Activated CD8-positive, alpha-beta T cell treated with anti-CD3 and anti-CD28 coated beads for 36 hours (primary cell): ENCODE results near the gene NLGN1. TPM values are rescaled to one million over a fixed set of nuclear protein-coding genes. Genes with fewer than 3 reads are reported as not detected.

ENCODE experiments used
- ATAC-seq: fragments of 200-7000 bp; cut with Tn5 transposase; one replicate; pipeline ENCODE4 v1.10.0; 2021; ENCODE audit warnings: mild to moderate bottlenecking, moderate library complexity
- CTCF ChIA-PET: fragments of 350-600 bp; sonication (Branson Sonifier 250); formaldehyde crosslinking; loops from one replicate; lab custom pipeline; 2021; ENCODE audit warnings: antibody characterized with exemption; lab: Charles Lee
- POLR2A ChIA-PET: fragments of 350-600 bp; sonication (Branson Sonifier 250); formaldehyde crosslinking; loops from one replicate; lab custom pipeline; 2021; ENCODE audit warnings: antibody characterized with exemption; lab: Charles Lee
- DNase-seq: peaks from one replicate; pipeline ENCODE4 v3.0.0-alpha.2; 2020
- H3K27ac Mint-ChIP-seq: one replicate; pipeline ENCODE4 v1.8.0; 2021; ENCODE audit warnings: mild to moderate bottlenecking, mixed read lengths
- H3K27me3 Mint-ChIP-seq: one replicate; pipeline ENCODE4 v1.8.0; 2021; ENCODE audit warnings: mixed read lengths
- H3K36me3 Mint-ChIP-seq: one replicate; pipeline ENCODE4 v1.8.0; 2021; ENCODE audit warnings: low read depth, mixed read lengths
- H3K4me1 Mint-ChIP-seq: one replicate; pipeline ENCODE4 v1.8.0; 2021; ENCODE audit warnings: low read depth, mixed read lengths
- H3K4me3 Mint-ChIP-seq: one replicate; pipeline ENCODE4 v1.8.0; 2021; ENCODE audit warnings: mild to moderate bottlenecking, moderate library complexity, mixed read lengths
- H3K9me3 Mint-ChIP-seq: one replicate; pipeline ENCODE4 v1.8.0; 2021; ENCODE audit warnings: mixed read lengths
- CTCF ChIP-seq: fragments of 200-600 bp; IDR thresholded peaks from one replicate; pipeline ENCODE4 v1.8.0; 2022; ENCODE audit warnings: antibody characterized with exemption, mild to moderate bottlenecking
- intact Hi-C: fragments of 100-400 bp; cut with micrococcal nuclease; formaldehyde crosslinking; loops from one replicate; pipeline ENCODE4 v1.10.0; 2022
- total RNA-seq, 2 experiments: library from RNA; stranded (reverse); gene quantifications; one replicate each; pipeline ENCODE4 v1.2.3, GENCODE V29; 2021

NLGN1 gene
- total RNA-seq, 2 experiments from 2014 or later, result not detected

DNA sequence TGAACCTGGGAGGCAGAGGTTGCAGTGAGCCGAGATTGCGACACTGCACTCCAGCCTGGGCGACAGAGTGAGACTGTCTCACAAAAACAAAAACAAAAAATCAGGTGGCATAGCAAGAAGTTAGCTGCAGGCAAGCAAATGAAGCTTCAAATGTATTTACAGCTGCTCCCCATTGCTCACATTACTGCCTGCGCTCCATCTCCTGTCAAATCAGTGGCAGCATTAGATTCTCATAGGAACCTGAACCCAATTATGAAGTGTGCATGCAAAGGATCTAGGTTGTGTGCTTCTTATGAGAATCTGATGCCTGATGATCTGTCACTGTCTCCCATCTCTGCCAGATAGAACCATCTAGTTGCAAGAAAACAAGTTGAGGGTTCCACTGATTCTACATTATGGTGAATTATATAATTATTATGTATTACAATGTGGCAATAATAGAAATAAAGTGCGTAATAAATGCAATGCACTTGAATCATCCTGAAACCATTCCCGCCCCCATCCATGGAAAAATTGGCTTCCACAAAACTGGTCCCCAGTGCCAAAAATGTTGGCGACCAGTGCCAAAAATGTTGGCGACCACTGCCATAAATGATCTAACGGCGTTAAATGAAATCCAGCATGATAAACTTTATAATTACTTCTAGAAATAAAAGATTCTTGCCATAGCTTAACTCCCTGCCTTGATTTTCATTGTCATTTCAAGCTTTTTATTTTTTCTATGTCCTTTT, 844.9 kb downstream of the NLGN1 start:
- CTCF ChIA-PET, result no interaction called here
- H3K27ac Mint-ChIP-seq, result no peak overlapping the region
- no peaks in the 10 kb centered on the region for H3K27me3 Mint-ChIP-seq
- POLR2A ChIA-PET, result no interaction called here
- ATAC-seq, result no peak
- intact Hi-C loops, result no loop called here
- TF ChIP-seq CTCF, result no peak
- H3K9me3 Mint-ChIP-seq, result peaks cover 1% of the 10 kb centered on the region
- no peak overlapping the region for H3K4me3 Mint-ChIP-seq
- no peaks in the 10 kb centered on the region for H3K36me3 Mint-ChIP-seq
- no peak for DNase-seq
- H3K4me1 Mint-ChIP-seq, result no peaks in the 10 kb centered on the region

DNA sequence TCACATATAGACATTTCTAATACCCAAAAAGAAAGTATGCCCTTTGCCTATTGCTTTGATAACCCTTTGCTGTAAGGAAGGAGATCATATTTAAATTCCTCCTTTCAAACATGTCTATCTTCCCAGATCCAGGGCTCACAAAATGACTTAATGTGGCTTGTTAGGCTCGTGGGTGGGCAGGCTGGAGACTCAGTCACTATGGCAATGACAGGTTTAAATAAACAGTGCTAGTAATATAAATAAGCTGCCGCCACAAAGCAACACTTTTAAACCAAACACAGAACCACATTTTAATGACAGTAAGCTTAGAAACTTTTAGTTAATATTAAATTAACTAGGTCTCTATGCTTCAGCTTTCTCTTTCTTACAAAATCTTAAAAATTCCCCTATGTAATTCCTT, 845.6 kb downstream of the NLGN1 start:
- DNase-seq, result no peak
- no peak overlapping the region for H3K27ac Mint-ChIP-seq
- ChIA-PET CTCF (no interaction called here), POLR2A (no interaction called here)
- H3K4me3 Mint-ChIP-seq, result no peak overlapping the region
- no peaks in the 10 kb centered on the region for H3K36me3 Mint-ChIP-seq
- ATAC-seq, result no peak
- intact Hi-C loops, result no loop called here
- peaks cover 1% of the 10 kb centered on the region for H3K9me3 Mint-ChIP-seq
- no peaks in the 10 kb centered on the region for H3K27me3 Mint-ChIP-seq
- no peaks in the 10 kb centered on the region for H3K4me1 Mint-ChIP-seq
- no peak for TF ChIP-seq CTCF

DNA sequence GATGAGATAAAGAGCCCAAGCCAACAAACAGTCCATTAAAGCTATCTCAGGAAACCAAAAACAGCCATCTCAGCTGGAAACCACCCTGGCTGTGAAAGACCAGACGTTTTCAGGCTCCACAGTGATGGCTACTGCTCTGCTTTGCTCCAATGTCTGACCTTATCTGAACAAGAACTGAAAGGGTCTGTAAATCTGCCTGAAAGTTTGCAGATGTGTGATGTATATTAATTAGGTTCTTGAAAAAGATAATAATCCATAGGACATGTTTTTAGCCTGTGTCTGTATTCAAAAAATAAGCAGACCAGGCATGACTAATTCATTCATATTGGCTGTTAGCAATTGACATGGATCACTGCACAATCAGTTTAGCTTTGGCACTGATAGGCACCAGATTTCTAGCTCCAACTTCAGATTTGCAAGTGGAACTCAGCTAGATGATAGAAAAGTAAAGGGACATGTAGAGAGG, 850.2 kb downstream of the NLGN1 start:
- DNase-seq (no peak), ATAC-seq (no peak)
- no peaks in the 10 kb centered on the region for H3K36me3 Mint-ChIP-seq
- H3K27me3 Mint-ChIP-seq, result no peaks in the 10 kb centered on the region
- no peaks in the 10 kb centered on the region for H3K4me1 Mint-ChIP-seq
- intact Hi-C loops, result no loop called here
- no peak for TF ChIP-seq CTCF
- ChIA-PET CTCF (no interaction called here), POLR2A (no interaction called here)
- H3K9me3 Mint-ChIP-seq, result no peaks in the 10 kb centered on the region
- H3K4me3 Mint-ChIP-seq, result no peak overlapping the region
- no peak overlapping the region for H3K27ac Mint-ChIP-seq

- Mint-ChIP-seq H3K27ac (no peak overlapping the region), H3K9me3 (peaks cover 2% of the 10 kb centered on the region), H3K4me3 (no peak overlapping the region), H3K27me3 (no peaks in the 10 kb centered on the region), H3K4me1 (no peaks in the 10 kb centered on the region), H3K36me3 (no peaks in the 10 kb centered on the region)
- intact Hi-C loops, result no loop called here
- no peak for TF ChIP-seq CTCF
- CTCF ChIA-PET, result no interaction called here
- POLR2A ChIA-PET, result no interaction called here
- DNase-seq, result no peak
- no peak for ATAC-seq
Observed at GRCh38 chr3:174251681-174252080, 854.1 kb downstream of the NLGN1 start.

DNA sequence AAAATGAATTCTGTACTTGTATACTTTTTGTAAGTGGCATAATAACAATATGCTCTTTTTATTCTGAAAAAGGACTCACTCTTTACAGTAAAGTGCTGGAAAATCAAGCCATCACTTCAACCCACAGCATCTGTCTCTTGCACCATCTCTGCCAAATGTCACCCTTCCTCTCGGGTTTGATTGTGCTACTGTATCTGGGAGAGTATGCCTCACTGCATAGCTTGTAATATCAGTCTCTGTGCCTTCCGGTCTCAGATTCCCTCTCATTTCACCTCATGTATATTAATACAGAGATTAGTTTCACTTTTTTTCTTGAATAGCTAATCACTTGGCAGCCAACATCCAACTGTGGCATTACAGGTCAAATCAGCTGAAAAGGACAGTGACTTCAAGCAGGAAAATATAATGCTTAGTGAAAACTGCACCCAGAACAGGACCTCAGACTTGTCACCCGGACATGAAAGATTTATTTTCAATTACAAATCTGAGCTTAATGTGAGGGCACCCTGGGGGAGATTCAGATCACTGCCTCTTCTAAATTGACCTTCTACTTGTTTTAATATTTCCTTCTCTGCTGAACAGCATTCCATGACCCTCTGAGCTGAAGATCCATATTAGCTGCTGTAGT, 855.8 kb downstream of the NLGN1 start:
- H3K4me1 Mint-ChIP-seq, result no peaks in the 10 kb centered on the region
- no peaks in the 10 kb centered on the region for H3K27me3 Mint-ChIP-seq
- no peak overlapping the region for H3K27ac Mint-ChIP-seq
- DNase-seq (no peak), ATAC-seq (no peak)
- POLR2A ChIA-PET, result interaction anchor here (0.6 kb wide), 1 partner anchor 131 kb away, joined by 3 read pairs; no protein-coding TSS in a partner anchor
- H3K9me3 Mint-ChIP-seq, result peaks cover 5% of the 10 kb centered on the region
- H3K36me3 Mint-ChIP-seq, result no peaks in the 10 kb centered on the region
- intact Hi-C loops, result no loop called here
- TF ChIP-seq CTCF, result no peak
- CTCF ChIA-PET, result no interaction called here
- no peak overlapping the region for H3K4me3 Mint-ChIP-seq
